Left ventricle myocardium superior (tissue), 1 donor: ENCODE results near the gene AZIN2. TPM values are rescaled to one million over a fixed set of nuclear protein-coding genes. Genes with fewer than 3 reads are reported as not detected.
"Not testable (repeated sequence)": the region's sequence is repeated elsewhere in the genome, so short reads cannot be mapped to it uniquely, and the experiment has no call there.

ENCODE experiments used
- ATAC-seq: fragments of 200-7000 bp; cut with Tn5 transposase; one replicate; pipeline ENCODE4 v1.9.1; 2020; ENCODE audit warnings: mild to moderate bottlenecking, moderate library complexity
- DNase-seq: peaks from one replicate; pipeline ENCODE4 v3.0.0-alpha.2; 2020
- intact Hi-C: fragments of 100-400 bp; cut with micrococcal nuclease; formaldehyde crosslinking; loops from one replicate; pipeline ENCODE4 v1.11.0; 2022
- total RNA-seq: library from RNA; stranded (reverse); fragmentation: NEBNext Ultra II Directional; extraction: Animal tissue kit (Norgen Biotek cat#: 25700); gene quantifications from one replicate; pipeline ENCODE4 v1.2.1, GENCODE V29; 2021
- donor health status: DM: no; HTN: yes; CAD: no; lungs with severe emphysema.

Gene AZIN2
- total RNA-seq, 1 donor from 2014 or later = 3.3 TPM

GRCh38 chr1:33088119-33088906, 7.4 kb downstream of the AZIN2 start:
- DNase-seq (no peak), ATAC-seq (no peak)
- intact Hi-C loops = no loop called here

DNA sequence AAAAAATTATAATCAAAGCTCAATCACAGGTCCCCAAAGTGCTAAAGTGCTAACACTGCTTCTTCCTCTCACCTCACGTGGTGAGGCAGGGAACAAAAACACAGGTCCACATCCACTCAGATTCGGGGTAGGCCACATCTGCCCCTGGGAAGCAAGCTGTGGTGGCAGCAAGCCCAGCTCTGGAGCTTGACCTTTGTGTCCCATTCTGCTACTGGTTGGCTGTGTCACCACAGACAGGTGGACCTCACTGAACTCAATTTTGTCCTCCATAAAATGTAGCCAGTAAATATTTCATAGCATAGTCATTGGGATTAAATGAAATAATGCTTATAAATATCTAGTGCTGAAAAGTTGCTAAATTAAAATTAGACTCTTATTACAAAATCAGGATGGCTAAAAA, 8.5 kb downstream of the AZIN2 start:
- intact Hi-C loops = no loop called here
- ATAC-seq = peak; percentile 19

GRCh38 chr1:33092438-33092837, 11.5 kb downstream of the AZIN2 start:
- no peak for ATAC-seq
- no peak for DNase-seq
- intact Hi-C loops = no loop called here

More for the DNA sequence above, 8.5 kb downstream of the AZIN2 start:
- peak; percentile 41 for DNase-seq

DNA sequence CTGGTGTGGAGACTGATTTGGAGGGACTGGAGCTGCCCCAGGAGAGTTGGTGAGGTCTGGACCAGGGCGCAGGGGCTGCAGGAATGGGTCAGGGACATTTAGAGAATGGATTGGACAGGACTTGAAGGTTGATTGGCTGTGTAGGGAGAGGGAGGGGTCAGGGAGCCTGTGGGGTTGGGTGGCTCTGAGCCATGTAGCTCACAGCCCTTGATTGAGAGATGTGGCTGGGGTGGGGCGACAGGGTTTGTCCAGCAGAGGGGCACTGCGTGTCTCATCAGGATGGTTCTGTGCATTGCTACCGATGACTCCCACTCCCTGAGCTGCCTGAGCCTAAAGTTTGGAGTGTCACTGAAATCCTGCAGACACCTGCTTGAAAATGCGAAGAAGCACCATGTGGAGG, 12.1 kb downstream of the AZIN2 start:
- DNase-seq (no peak), ATAC-seq (no peak)
- intact Hi-C loops = no loop called here

DNA sequence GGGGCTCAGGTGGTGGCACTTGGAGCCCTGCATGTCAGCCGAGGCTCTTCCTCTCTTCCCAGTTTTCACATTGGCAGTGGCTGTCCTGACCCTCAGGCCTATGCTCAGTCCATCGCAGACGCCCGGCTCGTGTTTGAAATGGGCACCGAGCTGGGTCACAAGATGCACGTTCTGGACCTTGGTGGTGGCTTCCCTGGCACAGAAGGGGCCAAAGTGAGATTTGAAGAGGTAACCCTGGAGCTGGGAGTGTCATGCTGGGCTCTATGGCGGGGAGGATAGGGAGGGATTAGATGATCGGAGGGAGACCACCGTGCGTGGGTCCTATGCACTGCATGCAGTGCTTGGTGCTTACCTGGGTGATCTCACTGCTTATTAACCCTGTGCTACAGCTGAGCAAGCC, 13.5 kb downstream of the AZIN2 start:
- ATAC-seq = no peak
- no peak for DNase-seq
- intact Hi-C loops = no loop called here

DNA sequence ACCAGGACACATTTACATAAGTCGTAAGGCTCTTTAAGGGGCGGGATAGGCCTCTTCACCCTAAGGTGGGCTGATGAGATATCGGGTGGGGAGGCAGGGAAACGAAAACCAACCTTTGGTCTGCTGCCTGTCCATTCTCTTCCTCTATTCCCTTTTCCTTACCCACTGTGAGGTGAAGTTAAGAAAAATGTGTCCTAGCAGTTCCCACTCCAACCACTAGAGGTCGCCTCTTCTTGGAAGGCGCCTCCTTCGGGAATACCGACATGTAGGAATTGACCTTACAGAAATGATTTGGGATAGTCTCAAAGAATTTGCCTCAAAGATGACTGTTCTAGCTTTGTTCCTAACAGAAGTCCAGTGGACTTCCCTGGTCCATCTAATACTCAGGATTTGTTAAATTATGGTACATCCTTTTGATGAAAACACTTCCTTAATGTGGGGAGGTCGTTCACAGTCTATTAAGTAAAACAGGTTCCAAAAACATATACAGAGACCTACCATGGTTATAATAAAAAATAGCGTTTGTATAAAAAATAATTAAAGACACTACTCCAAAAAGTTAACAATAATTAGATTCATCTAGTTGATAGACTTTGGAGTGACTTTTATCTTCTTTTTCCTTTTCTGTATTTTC, 14.1 kb downstream of the AZIN2 start:
- peak; percentile 47 for ATAC-seq
- DNase-seq = no peak
- intact Hi-C loops = no loop called here

DNA sequence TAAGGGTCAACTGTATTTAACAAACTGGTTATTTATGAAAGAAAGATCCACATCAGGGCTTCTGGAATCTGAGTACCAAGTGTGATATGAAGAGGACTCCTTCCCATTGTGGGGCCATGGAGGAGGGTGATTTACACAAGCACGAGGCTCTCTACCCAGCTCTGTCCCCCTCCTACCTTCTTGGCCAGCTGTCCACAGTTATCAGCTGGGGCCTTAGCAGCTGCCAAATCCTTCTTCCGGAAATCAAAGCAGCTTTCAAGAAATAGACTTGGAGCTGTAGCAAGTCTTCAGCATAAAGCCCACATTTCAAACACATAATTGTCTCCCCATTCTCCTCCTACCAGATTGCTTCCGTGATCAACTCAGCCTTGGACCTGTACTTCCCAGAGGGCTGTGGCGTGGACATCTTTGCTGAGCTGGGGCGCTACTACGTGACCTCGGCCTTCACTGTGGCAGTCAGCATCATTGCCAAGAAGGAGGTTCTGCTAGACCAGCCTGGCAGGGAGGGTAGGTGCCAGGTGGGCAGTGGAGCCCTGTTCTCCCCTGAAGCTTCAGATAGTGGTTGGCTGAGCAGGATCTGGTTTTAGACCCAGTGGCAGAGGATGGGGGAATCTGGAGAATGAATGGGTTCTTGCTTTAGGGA, 15.5 kb downstream of the AZIN2 start:
- intact Hi-C loops = no loop called here
- peak; percentile 55 for ATAC-seq

DNA sequence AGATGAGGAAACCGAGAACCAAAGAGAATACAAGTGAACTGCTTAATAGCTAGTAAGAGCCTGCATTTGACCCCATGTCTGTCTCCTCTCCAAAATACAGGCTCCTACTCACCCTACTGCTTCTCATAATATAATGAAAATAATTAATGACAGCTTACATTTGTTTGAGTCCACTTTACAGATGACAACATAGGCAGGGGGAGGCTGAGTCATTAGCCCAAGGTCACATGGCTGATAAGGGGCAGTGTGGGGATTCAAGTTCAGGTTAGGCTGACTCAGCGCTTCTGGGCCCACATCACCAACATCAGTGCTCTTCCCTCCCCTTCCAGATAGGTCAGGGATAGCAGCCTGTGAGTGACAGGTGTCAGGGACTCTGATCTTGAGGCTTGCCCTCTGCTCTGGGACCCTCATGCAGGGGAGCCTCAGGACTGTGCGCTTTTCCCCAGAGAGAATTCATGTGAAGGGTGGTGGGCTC, 16.2 kb downstream of the AZIN2 start:
- no peak for DNase-seq
- intact Hi-C loops = no loop called here
- ATAC-seq = no peak

More for the DNA sequence above, 15.5 kb downstream of the AZIN2 start:
- DNase-seq = no peak

DNA sequence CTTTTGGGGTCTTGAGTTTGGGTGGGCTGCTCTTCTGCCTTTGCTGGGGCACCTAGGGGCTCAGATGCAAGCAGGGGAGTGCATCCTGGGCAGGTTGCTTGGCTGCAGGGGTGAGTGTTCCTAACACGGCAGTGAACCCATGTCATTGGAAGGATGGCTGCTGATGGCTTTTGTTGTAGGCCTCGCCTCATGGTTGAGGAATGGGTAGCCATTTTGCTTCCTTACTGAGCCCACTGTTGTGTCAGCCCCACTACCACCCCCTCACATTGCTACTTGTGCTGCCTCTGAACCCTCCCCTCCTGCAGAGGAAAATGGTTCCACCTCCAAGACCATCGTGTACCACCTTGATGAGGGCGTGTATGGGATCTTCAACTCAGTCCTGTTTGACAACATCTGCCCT, 16.8 kb downstream of the AZIN2 start:
- ATAC-seq (no peak), DNase-seq (no peak)
- intact Hi-C loops = no loop called here

- ATAC-seq = no peak
- intact Hi-C loops = no loop called here
Measured at GRCh38 chr1:33098371-33098770, 17.4 kb downstream of the AZIN2 start.

GRCh38 chr1:33099290-33100118, 18.6 kb downstream of the AZIN2 start:
- ATAC-seq (peak; percentile 31), DNase-seq (no peak)
- intact Hi-C loops = no loop called here

More at GRCh38 chr1:33098371-33098770, 17.4 kb downstream of the AZIN2 start:
- DNase-seq = no peak

- ATAC-seq, intact Hi-C loops, DNase-seq: not testable (repeated sequence)
Measured at GRCh38 chr1:33100119-33100415, 19.1 kb downstream of the AZIN2 start.

GRCh38 chr1:33110477-33110876, 29.5 kb downstream of the AZIN2 start:
- intact Hi-C loops = no loop called here
- no peak for ATAC-seq
- no peak for DNase-seq

- ATAC-seq = no peak
- DNase-seq = no peak
- intact Hi-C loops = no loop called here
Measured at GRCh38 chr1:33111965-33112364, 31.0 kb downstream of the AZIN2 start.

DNA sequence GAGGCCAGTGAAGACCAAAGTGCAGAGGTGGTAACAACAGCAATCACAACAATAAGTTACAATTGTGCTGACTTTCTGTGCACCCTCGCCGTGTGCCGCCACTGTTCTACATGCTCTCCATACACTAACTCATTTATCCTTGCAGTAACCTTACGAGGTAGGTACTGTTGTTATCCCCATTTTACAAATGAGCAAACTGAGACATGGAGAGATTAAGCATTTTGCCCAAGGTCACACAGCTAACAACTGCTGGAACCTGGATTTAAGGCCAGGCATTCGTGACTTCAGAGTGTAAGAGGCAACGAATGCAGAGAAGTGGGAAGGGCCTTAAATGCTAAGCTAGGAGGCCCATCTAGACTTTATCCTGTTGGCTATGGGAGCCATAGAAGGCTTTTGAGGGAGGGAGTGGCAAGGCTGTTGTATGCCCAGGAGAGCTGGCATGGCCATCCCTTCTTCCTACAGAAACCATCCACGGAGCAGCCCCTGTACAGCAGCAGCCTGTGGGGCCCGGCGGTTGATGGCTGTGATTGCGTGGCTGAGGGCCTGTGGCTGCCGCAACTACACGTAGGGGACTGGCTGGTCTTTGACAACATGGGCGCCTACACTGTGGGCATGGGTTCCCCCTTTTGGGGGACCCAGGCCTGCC, 36.6 kb downstream of the AZIN2 start:
- ATAC-seq (no peak), DNase-seq (no peak)
- intact Hi-C loops = no loop called here

GRCh38 chr1:33118274-33118673, 37.3 kb downstream of the AZIN2 start:
- no peak for DNase-seq
- no peak for ATAC-seq
- intact Hi-C loops = no loop called here

DNA sequence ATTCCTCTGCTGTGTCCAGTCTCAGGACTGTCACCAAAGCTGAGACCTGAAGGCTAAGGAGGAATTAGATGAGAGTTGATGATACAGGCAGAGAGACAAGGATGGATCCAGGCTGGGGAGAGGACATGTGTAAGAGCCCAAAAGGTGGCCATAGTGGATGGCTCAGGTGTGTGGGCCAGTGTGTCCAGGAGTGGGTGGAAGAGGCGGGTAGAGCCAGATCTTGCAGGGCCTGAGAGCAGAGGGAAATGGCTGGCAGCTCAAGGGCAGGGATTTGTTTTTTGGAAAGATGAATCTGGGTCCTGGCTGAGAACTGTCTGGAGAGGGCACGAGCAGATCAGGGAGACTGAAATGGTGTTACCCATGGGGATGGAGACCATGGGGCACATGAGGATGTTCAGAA, 38.1 kb downstream of the AZIN2 start:
- intact Hi-C loops = no loop called here
- ATAC-seq = no peak
- DNase-seq = no peak

DNA sequence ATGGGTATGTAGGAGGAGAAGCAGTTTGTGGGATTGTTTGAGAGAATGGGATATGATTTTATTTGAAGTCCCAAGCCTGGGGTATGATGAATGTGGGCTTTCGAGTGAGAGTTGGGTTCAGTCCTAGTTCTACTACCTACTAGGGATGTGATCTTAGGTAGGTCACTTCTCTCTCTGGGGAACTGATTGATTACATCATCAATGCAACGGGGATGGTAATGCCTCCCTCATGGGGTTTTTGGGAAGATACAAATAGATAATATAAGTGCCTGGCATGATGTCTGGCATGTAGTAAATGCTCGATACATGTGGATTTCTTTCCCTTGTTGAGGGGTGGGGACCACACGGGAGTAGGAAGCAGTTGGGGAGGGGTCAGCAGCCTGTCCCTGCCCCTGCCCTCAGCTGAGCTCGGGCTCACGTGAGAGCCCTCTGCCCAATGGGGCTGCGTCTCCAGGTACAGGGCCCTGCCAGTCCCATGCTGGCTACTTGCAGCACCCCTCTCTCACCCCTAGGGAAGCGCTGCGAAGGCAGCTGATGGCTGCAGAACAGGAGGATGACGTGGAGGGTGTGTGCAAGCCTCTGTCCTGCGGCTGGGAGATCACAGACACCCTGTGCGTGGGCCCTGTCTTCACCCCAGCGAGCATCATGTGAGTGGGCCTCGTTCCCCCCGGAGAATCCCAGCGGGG, 38.7 kb downstream of the AZIN2 start:
- no peak for ATAC-seq
- intact Hi-C loops = no loop called here

More for the DNA sequence above, 38.7 kb downstream of the AZIN2 start:
- no peak for DNase-seq
